ENCODE results near the gene SMCO2. TPM values are rescaled to one million over a fixed set of nuclear protein-coding genes. Genes with fewer than 3 reads are reported as not detected.

The SMCO2 gene
- polyA plus RNA-seq, 3 donors = 17.4 TPM; not detected in 2

GRCh38 chr12:27451036-27451825 is 4.7 kb downstream of the SMCO2 start:
- Histone ChIP-seq H3K9ac (ENCODE audit: insufficient read depth, low read length, poor library complexity, severe bottlenecking) (no peak overlapping the region), H3K4me1 (ENCODE audit: control insufficient read depth in 1 of 2, insufficient read depth in 2 of 2, low read length in 2 of 2) (no peaks in the 10 kb centered on the region), H3K9me3 (replicated peaks in 1 of 2; ENCODE audit: control insufficient read depth in 1 of 2, insufficient read depth in 1 of 2, low read length in 2 of 2) (no peaks in the 10 kb centered on the region), H4K20me1 (ENCODE audit: insufficient read depth, low read length) (no peaks in the 10 kb centered on the region), H3K27ac (ENCODE audit: low read depth in 1 of 2, low read length in 2 of 2) (no peak overlapping the region), H3K27me3 (ENCODE audit: control insufficient read depth in 2 of 2, insufficient read depth in 2 of 2, low read length in 2 of 2) (no peaks in the 10 kb centered on the region), H2AFZ (ENCODE audit: insufficient read depth, low read depth, low read length, poor library complexity, severe bottlenecking) (no peak overlapping the region), H3K4me2 (replicated peaks; ENCODE audit: extremely low read depth, low read length, poor library complexity, severe bottlenecking) (no peak overlapping the region), H3K4me3 (replicated peaks in 1 of 3; ENCODE audit: low read depth in 2 of 3, low read length in 3 of 3) (no peak overlapping the region), H3K79me2 (ENCODE audit: insufficient read depth, low read length) (no peaks in the 10 kb centered on the region), H3K36me3 (replicated peaks in 1 of 2; ENCODE audit: control insufficient read depth in 1 of 2, insufficient read depth in 2 of 2, low read length in 2 of 2) (no peaks in the 10 kb centered on the region)
- Mint-ChIP-seq H3K27me3 (ENCODE audit: low read depth in 3 of 3) (peaks cover 0 to 1% (median 0%) of the 10 kb centered on the region in 3 donors), H3K4me1 (no peaks in the 10 kb centered on the region), H3K4me3 (no peak overlapping the region), H3K27ac (no peak overlapping the region), H3K9me3 (peaks cover under 1 to 8% (median 4%) of the 10 kb centered on the region in 7 donors), H3K36me3 (no peaks in the 10 kb centered on the region)
- no CpG with 5 or more reads among the region's 6 CpGs for WGBS (ENCODE audit: insufficient coverage)
- TF ChIP-seq CTCF (IDR thresholded peaks at IDR 0.05) = no peak
- no peak for DNase-seq
- intact Hi-C loops (cut with micrococcal nuclease) = no loop called here

GRCh38 chr12:27453421-27453820 is 6.9 kb downstream of the SMCO2 start:
- no peak overlapping the region for H3K4me2 ChIP-seq (replicated peaks; ENCODE audit: extremely low read depth, low read length, poor library complexity, severe bottlenecking)
- H4K20me1 ChIP-seq (ENCODE audit: insufficient read depth, low read length) = no peaks in the 10 kb centered on the region
- no peak for DNase-seq
- Mint-ChIP-seq H3K4me1 (no peaks in the 10 kb centered on the region), H3K27me3 (ENCODE audit: low read depth in 3 of 3) (peaks cover 0 to 1% (median 1%) of the 10 kb centered on the region in 3 donors), H3K9me3 (peaks cover 0 to 3% (median 0%) of the 10 kb centered on the region in 7 donors), H3K36me3 (no peaks in the 10 kb centered on the region), H3K4me3 (no peak overlapping the region), H3K27ac (no peak overlapping the region)
- H3K27me3 ChIP-seq (ENCODE audit: control insufficient read depth in 2 of 2, insufficient read depth in 2 of 2, low read length in 2 of 2) = no peaks in the 10 kb centered on the region
- no peaks in the 10 kb centered on the region for H3K79me2 ChIP-seq (ENCODE audit: insufficient read depth, low read length)
- no CpG with 5 or more reads among the region's 2 CpGs for WGBS (ENCODE audit: insufficient coverage)
- no peaks in the 10 kb centered on the region for H3K9me3 ChIP-seq (replicated peaks in 1 of 2; ENCODE audit: control insufficient read depth in 1 of 2, insufficient read depth in 1 of 2, low read length in 2 of 2)
- H2AFZ ChIP-seq (ENCODE audit: insufficient read depth, low read depth, low read length, poor library complexity, severe bottlenecking) = no peak overlapping the region
- no peak overlapping the region for H3K4me3 ChIP-seq (replicated peaks in 1 of 3; ENCODE audit: low read depth in 2 of 3, low read length in 3 of 3)
- H3K36me3 ChIP-seq (replicated peaks in 1 of 2; ENCODE audit: control insufficient read depth in 1 of 2, insufficient read depth in 2 of 2, low read length in 2 of 2) = no peaks in the 10 kb centered on the region
- intact Hi-C loops (cut with micrococcal nuclease) = no loop called here
- no peak overlapping the region for H3K27ac ChIP-seq (ENCODE audit: low read depth in 1 of 2, low read length in 2 of 2)
- H3K9ac ChIP-seq (ENCODE audit: insufficient read depth, low read length, poor library complexity, severe bottlenecking) = no peak overlapping the region
- TF ChIP-seq CTCF (IDR thresholded peaks at IDR 0.05) = no peak
- no peaks in the 10 kb centered on the region for H3K4me1 ChIP-seq (ENCODE audit: control insufficient read depth in 1 of 2, insufficient read depth in 2 of 2, low read length in 2 of 2)
